Prostate gland (tissue), 2 donors: ENCODE measurements around the gene TAS1R3. TPM values are rescaled to one million over a fixed set of nuclear protein-coding genes. Genes with fewer than 3 reads are reported as not detected.

Experiments used
- DNase-seq: peaks from one replicate; pipeline ENCODE4 v3.0.0-alpha.2; 2019; ENCODE audit warnings: low spot score
- H3K27ac ChIP-seq, 2 donors: fragments of 200-600 bp; sonication (generic); 2 replicates each; pipeline ENCODE4 v1.5.1; 2017 to 2019
- H3K27me3 ChIP-seq: fragments of 200-600 bp; sonication (generic); replicated peaks from 2 replicates; pipeline ENCODE4 v1.5.1; 2019; ENCODE audit not compliant: insufficient read depth
- H3K36me3 ChIP-seq, 2 donors: fragments of 200-600 bp; sonication (generic); 1 replicate in 1 of 2; 2 replicates in 1 of 2; pipeline versions ENCODE4 v1.5.1 to v1.8.1; 2017 to 2019
- H3K4me1 ChIP-seq: fragments of 200-600 bp; sonication (generic); replicated peaks from 2 replicates; pipeline ENCODE4 v1.5.1; 2019
- H3K4me3 ChIP-seq, 2 donors: fragments of 200-600 bp; sonication (generic); 2 replicates each; pipeline ENCODE4 v1.5.1; 2017 to 2019
- H3K9me3 ChIP-seq: fragments of 200-600 bp; sonication (generic); 2 replicates; pipeline ENCODE4 v1.5.1; 2017
- POLR2A ChIP-seq: fragments of 450-650 bp; IDR thresholded peaks from one replicate; pipeline ENCODE4 v1.6.1; 2016; ENCODE audit warnings: antibody characterized with exemption, mild to moderate bottlenecking
- POLR2AphosphoS5 ChIP-seq: sonication (generic); formaldehyde crosslinking; IDR thresholded peaks from one replicate; pipeline ENCODE4 v1.6.1; 2017; ENCODE audit warnings: antibody characterized with exemption
- WGBS: methylation state at CpG from one replicate; pipeline ENCODE4 v1.1.5; 2018; 5-methylcytosine and 5-hydroxymethylcytosine counted together
- intact Hi-C: fragments of 100-400 bp; cut with DNase I; formaldehyde crosslinking; loops from one replicate; pipeline ENCODE4 v1.14.2; 2022
- total RNA-seq, 2 donors: library from RNA; depleted of rRNA; stranded (reverse); fragments of >200 nt; gene quantifications; one replicate each; pipeline ENCODE4 v1.1.0, GENCODE V29; 2016
- TF ChIP-seq, protein P1 (sequence below), 4 experiments: fragments of 200-600 bp in 2 of 4; fragments of 450-650 bp in 2 of 4; sonication (generic) in 2 of 4; IDR thresholded peaks; 1 replicate in 3 of 4; 2 replicates in 1 of 4; pipeline ENCODE4 v1.5.1; 2016 to 2019; ENCODE audit warnings: antibody characterized with exemption in 4 of 4, mild to moderate bottlenecking in 2 of 4, moderate library complexity in 2 of 4

TAS1R3 gene
- total RNA-seq, 2 donors from 2014 or later: 0.80 TPM; not detected in 1

DNA sequence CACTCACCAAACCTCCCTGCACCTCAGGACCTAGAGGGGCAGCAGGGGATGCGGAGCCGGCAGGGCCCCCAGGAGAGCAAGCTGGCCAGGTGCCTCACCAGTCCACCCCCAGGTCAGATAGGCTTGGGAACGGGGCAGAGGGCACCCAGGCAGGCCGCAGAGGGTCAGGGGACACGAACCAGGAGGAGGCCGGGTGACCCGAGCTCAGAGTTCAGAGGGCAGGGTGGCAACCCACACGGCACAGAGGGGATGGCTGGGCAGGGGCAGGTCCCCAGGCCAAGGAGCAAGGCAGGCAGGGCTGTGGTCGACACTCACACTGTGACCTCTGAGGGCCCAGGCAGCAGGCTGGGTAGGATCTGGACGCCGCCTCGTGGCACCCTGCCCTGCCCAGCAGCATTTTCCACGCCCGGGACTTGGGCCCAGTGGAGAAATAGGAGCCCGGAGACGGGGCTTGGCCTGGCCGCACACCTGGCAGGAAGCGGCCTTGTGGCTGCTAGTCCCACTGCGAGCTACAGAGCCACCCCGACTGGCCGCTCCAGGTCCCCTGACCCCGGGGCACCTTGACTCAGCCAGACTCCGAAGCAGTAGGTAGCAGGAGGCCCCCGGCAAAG is 12.8 kb downstream of the TAS1R3 start:
- H3K4me1 ChIP-seq: peaks cover 14% of the 10 kb centered on the region
- no peaks in the 10 kb centered on the region for H3K9me3 ChIP-seq
- no peak for DNase-seq
- TF ChIP-seq POLR2A (no peak), POLR2AphosphoS5 (no peak)
- TF ChIP-seq, protein P1, sequence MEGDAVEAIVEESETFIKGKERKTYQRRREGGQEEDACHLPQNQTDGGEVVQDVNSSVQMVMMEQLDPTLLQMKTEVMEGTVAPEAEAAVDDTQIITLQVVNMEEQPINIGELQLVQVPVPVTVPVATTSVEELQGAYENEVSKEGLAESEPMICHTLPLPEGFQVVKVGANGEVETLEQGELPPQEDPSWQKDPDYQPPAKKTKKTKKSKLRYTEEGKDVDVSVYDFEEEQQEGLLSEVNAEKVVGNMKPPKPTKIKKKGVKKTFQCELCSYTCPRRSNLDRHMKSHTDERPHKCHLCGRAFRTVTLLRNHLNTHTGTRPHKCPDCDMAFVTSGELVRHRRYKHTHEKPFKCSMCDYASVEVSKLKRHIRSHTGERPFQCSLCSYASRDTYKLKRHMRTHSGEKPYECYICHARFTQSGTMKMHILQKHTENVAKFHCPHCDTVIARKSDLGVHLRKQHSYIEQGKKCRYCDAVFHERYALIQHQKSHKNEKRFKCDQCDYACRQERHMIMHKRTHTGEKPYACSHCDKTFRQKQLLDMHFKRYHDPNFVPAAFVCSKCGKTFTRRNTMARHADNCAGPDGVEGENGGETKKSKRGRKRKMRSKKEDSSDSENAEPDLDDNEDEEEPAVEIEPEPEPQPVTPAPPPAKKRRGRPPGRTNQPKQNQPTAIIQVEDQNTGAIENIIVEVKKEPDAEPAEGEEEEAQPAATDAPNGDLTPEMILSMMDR (IDR thresholded peaks at IDR 0.05): no peak
- peaks cover 0 to 6% of the 10 kb centered on the region in 2 donors for H3K36me3 ChIP-seq
- WGBS: 91% methylated on average over 24 of the region's 24 CpGs
- intact Hi-C loops: no loop called here
- H3K4me3 ChIP-seq: no peak overlapping the region
- no peak overlapping the region for H3K27ac ChIP-seq
- H3K27me3 ChIP-seq: no peaks in the 10 kb centered on the region

DNA sequence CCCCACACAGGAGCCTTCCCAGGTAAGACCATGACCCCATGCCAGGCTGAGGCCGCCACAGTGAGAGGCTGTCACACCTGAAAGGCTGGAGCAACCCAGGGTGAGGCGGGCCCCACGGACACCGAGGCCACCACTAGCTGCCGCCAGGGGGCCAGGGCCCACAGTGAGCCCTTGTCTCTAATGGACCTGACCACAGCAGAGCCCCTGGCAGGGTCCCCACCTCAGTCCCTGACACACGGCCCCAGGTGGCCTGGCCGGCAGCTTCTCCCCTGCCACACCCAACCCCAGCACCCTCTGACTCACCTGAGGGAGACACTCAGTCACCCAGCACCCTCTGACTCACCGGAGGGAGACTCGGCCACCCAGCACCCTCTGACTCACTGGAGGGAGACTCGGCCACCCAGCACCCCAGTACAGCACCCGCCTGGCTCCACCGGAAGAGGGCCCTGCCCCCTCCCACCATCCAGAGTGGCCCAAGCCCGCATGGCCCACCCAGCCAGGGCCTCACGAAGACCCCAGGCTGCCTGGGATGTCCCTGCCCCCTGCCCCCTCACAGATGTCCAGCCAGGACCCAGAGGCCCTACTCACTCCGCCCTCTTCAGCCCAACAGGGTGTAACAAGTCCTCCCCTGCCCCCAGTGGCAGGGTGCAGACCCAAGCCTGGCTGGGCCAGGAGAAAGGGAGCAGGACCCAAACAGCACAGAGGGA is 13.7 kb downstream of the TAS1R3 start:
- H3K4me1 ChIP-seq: peaks cover 14% of the 10 kb centered on the region
- no peak for DNase-seq
- TF ChIP-seq, protein P1 (IDR thresholded peaks at IDR 0.05): peak in 2 of 4 experiments; percentile 27 to 30
- TF ChIP-seq POLR2A: no peak
- H3K27ac ChIP-seq: no peak overlapping the region
- intact Hi-C loops: loop anchor here (5.0 kb wide), 1 partner anchor 38 kb away; the partner anchor contains the start of genes ACAP3 and PUSL1
- WGBS: 68% methylated on average over 14 of the region's 15 CpGs
- no peaks in the 10 kb centered on the region for H3K9me3 ChIP-seq
- H3K27me3 ChIP-seq: no peaks in the 10 kb centered on the region
- H3K4me3 ChIP-seq: no peak overlapping the region
- peaks cover 0 to 6% of the 10 kb centered on the region in 2 donors for H3K36me3 ChIP-seq

DNA sequence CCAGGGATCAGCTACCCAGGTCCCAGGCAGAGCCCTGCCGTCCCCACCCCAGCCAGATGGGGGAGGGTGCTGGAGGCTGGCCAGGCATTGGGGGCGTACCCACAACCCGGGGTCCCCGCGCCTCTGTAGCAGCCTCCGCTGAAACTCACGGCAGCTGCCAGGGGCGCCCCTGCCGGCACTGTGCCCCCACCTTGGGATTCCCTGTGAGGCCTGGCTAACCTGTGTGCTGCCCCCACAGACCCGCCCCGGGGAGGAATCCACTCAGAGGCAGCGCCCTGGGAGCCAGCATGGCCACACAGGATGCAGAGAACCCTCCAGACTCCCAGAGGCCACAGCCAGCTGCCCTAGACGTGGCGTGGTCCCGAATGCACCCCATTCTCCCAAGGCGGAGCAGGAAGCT is 14.3 kb downstream of the TAS1R3 start:
- H3K27me3 ChIP-seq: no peaks in the 10 kb centered on the region
- no peak for DNase-seq
- TF ChIP-seq POLR2A (no peak), POLR2AphosphoS5 (no peak)
- TF ChIP-seq, protein P1 (IDR thresholded peaks at IDR 0.05): no peak
- intact Hi-C loops: loop anchor here (5.0 kb wide), 1 partner anchor 38 kb away; the partner anchor contains the start of genes ACAP3 and PUSL1
- H3K9me3 ChIP-seq: no peaks in the 10 kb centered on the region
- no peak overlapping the region for H3K27ac ChIP-seq
- H3K36me3 ChIP-seq: peaks cover 0 to 6% of the 10 kb centered on the region in 2 donors
- WGBS: 78% methylated on average over 11 of the region's 16 CpGs
- H3K4me1 ChIP-seq: peaks cover 14% of the 10 kb centered on the region
- no peak overlapping the region for H3K4me3 ChIP-seq

DNA sequence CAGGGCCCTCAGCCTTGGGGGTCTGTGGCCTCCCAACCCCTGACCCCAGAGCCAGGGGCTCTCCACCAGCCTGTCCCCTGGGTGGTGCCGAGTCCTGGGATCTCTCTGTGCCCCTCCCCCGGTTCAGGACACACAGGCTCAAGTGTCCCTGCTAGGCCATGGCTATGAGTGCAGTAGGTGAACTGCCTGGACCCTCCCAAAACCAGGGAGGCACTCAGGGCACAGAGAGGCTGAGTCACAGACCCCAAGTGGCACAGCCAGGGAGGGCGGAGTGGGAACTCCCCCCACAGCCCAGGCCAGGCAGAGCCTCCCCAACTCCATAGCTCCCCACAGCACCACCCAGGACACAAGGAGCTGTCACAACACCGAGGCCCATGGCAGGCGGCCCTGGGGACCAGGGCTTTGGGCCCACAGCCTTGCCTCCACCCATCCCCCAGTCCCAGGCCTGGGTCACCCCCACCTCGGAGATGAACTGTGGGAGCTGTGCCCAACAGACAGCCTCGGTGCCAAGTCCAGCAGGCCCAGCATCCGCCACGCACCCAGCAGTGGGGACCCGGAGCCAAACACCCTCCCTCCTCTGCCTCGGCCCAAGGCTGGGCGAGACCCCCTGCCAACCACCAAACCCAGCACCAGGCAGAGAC is 14.9 kb downstream of the TAS1R3 start:
- H3K4me3 ChIP-seq: no peak overlapping the region
- no peak for DNase-seq
- peaks cover 0 to 6% of the 10 kb centered on the region in 2 donors for H3K36me3 ChIP-seq
- H3K27ac ChIP-seq: no peak overlapping the region
- intact Hi-C loops: loop anchor here (5.0 kb wide), 1 partner anchor 39 kb away; the partner anchor contains the start of genes ACAP3 and PUSL1
- peaks cover 14% of the 10 kb centered on the region for H3K4me1 ChIP-seq
- WGBS: 55% methylated on average over 10 of the region's 12 CpGs
- no peaks in the 10 kb centered on the region for H3K27me3 ChIP-seq
- no peaks in the 10 kb centered on the region for H3K9me3 ChIP-seq
- TF ChIP-seq POLR2AphosphoS5 (no peak), POLR2A (no peak)
- TF ChIP-seq, protein P1 (IDR thresholded peaks at IDR 0.05): no peak
